Omental fat pad (tissue), 4 donors: Measurements from ENCODE around the gene STK17B. TPM values are rescaled to one million over a fixed set of nuclear protein-coding genes. Genes with fewer than 3 reads are reported as not detected.

ENCODE experiments used
- ATAC-seq: fragments of 150-250 bp; one replicate; pipeline ENCODE4 v1.9.1; 2016; ENCODE audit warnings: mild to moderate bottlenecking, moderate library complexity; ENCODE audit not compliant: low FRiP score
- DNase-seq: peaks from one replicate; pipeline ENCODE4 v3.0.0-alpha.2; 2019; ENCODE audit warnings: low spot score
- total RNA-seq, 4 donors: library from RNA; depleted of rRNA; stranded (reverse); fragments of >200 nt; gene quantifications; one replicate each; pipeline ENCODE4 v1.1.0, GENCODE V29; 2016
- TF ChIP-seq, protein P1 (sequence below), 3 donors: fragments of 450-650 bp; IDR thresholded peaks; one replicate each; pipeline ENCODE4 v1.5.1; 2016 to 2017; ENCODE audit warnings: antibody characterized with exemption in 3 of 3, mild to moderate bottlenecking in 3 of 3, moderate library complexity in 2 of 3

STK17B gene
- total RNA-seq, 4 donors from 2014 or later, result 39.2 to 89.9 (median 60.7) TPM

DNA sequence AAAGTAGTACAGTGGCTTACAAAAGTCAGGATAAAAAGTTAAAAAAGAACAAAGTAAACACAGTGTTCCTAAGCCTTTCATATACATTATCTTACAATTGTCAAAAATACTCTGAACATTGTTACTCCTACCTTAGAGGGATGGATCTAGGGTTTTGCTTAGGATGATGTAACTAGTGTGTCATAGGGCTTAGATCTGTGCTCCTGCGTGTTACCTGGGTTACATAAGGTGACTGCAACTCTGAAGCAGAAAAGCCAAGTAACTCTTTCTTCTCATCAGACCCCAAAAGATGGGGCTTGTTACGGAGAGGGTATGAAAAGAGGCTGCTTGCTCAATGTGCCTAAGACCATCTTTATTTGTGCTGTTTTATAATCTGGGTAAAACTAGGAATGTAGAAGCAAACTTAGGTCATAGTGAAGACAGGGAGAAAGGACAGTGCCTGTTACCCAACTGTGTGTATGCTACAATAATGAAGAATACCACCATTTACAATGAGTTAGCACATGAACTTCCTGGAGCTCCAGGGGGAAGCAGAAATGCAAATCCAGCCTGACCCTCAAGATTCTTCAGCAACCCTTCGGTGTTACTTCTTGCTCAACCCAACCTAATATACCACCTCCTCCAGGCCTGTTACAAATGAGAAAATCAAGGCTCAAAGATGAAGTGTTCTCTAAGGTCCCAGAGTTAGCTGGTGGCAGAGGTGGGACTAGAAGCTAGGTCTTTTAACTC, 42.0 kb upstream of the STK17B start:
- no peak for ATAC-seq

DNA sequence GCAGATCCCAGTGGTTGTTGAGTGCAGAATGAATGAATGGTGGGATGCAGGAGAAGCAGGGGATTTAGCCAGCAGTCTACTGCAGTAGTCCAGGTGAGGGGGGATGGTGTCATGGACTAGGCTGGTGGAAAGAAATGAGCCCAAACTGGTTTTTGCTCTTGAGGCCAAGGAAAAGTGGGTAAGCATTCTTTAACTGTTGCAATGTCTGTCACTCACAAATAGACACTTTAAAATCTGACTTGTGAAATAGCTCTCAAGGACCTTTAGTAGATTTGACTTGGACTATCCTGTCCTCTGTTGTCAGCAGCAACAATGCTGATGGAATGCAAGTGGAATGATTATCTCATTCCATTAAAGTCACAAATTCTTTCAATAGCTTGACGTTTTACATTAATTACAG, 37.5 kb upstream of the STK17B start:
- no peak for DNase-seq
- TF ChIP-seq, protein P1, sequence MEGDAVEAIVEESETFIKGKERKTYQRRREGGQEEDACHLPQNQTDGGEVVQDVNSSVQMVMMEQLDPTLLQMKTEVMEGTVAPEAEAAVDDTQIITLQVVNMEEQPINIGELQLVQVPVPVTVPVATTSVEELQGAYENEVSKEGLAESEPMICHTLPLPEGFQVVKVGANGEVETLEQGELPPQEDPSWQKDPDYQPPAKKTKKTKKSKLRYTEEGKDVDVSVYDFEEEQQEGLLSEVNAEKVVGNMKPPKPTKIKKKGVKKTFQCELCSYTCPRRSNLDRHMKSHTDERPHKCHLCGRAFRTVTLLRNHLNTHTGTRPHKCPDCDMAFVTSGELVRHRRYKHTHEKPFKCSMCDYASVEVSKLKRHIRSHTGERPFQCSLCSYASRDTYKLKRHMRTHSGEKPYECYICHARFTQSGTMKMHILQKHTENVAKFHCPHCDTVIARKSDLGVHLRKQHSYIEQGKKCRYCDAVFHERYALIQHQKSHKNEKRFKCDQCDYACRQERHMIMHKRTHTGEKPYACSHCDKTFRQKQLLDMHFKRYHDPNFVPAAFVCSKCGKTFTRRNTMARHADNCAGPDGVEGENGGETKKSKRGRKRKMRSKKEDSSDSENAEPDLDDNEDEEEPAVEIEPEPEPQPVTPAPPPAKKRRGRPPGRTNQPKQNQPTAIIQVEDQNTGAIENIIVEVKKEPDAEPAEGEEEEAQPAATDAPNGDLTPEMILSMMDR (IDR thresholded peaks at IDR 0.05), result no peak
- no peak for ATAC-seq

More for the DNA sequence above, 42.0 kb upstream of the STK17B start:
- no peak for DNase-seq
- TF ChIP-seq, protein P1 (IDR thresholded peaks at IDR 0.05), result no peak

DNA sequence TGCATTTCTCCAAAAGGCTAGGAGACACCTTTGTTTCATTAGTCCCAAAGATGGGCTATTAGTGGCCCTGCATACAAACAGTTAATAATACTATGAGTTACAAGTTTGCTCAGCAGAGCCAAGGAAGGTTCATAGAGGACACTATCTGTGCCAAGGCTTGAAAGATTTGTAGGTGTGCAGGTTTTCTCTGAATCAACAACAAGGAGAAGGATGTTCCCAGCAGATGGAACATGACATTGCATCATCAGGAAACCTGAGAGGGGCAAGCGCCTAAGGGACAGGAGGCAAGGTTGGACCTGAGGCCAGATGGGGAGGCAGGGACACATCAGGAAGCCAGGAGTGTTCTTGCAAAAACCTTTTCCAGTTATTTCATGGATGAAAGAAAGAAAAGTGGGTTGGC, 35.4 kb upstream of the STK17B start:
- TF ChIP-seq, protein P1 (IDR thresholded peaks at IDR 0.05), result no peak
- DNase-seq, result no peak
- no peak for ATAC-seq

DNA sequence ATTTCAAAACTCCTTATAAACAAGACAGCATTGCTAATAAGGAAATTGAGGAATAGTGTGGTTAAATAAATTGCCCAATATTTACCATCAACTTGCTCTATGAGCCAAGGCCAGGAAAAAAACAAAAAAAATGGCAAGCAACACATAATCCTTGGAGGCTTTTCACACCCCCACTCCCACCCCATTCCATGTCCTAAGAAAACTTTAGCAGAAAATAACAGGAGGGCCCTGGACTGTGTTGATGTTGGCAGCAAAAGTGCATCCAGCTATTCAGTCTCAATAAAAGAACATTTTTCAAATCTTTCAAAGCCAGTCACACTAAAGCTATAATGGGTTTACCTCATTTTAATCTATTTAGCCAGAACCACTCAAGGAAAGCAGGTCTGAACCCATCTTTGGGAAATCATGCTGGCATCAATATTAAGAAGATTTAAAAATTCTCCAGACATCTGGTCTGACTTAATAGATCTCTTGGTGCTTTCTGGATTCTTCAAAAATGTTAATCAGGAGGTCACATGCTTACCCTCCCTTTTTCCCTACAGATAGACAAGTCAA, 34.6 kb upstream of the STK17B start:
- ATAC-seq (peak; percentile 48), DNase-seq (no peak)
- TF ChIP-seq, protein P1 (IDR thresholded peaks at IDR 0.05), result no peak

- TF ChIP-seq, protein P1 (IDR thresholded peaks at IDR 0.05), result no peak
- DNase-seq (no peak), ATAC-seq (no peak)
Observed at GRCh38 chr2:196205011-196205766, 33.8 kb upstream of the STK17B start.

GRCh38 chr2:196201229-196202009, 30.0 kb upstream of the STK17B start:
- TF ChIP-seq, protein P1 (IDR thresholded peaks at IDR 0.05), result no peak
- no peak for DNase-seq
- no peak for ATAC-seq
